Uterus (tissue), 2 donors: ENCODE results near the gene PLPPR5.

Experiments
- POLR2A ChIP-seq, 2 donors: fragments of 450-650 bp; IDR thresholded peaks; one replicate each; pipeline ENCODE4 v1.6.1; 2016; ENCODE audit warnings: antibody characterized with exemption in 2 of 2, mild to moderate bottlenecking in 1 of 2, moderate library complexity in 1 of 2
- TF ChIP-seq, protein P1 (sequence below), 4 experiments: fragments of 200-600 bp in 2 of 4; fragments of 450-650 bp in 2 of 4; sonication (generic) in 2 of 4; IDR thresholded peaks; one replicate each; pipeline ENCODE4 v1.5.1; 2016 to 2019; ENCODE audit warnings: antibody characterized with exemption in 4 of 4, mild to moderate bottlenecking in 2 of 4, moderate library complexity in 1 of 4

DNA sequence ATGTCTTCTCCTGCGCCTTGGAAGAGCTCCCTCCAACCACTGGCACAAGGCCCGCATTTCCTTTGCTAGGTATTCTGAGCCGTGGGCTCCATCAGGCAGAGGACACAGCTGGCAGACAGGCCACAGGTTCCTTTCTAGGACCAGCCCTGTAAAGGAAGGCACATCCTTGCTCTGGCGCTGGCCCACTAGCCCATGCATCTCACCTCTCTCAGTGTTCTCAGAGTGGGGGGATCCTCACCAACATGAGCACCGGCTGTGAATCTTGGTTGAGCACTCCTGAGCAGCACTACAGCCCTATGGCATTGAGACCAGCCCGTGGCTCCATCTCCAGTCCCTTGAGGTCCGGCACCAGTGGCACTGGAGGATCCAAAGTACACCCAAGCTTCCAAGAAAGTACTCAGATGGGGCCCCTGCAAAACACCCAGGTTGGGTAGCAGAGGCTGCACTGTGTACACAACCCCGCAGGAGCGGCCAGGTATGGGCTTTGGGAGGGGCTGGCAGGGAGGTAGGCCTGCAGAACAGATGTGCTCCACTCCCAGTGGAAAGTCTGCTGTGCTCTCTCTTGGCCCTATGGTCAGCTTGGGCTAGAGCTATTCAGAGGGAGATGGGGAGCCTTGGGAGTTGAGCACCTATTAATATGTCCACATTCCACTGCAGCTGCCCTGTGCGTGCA, 47.1 kb upstream of the PLPPR5 start:
- TF ChIP-seq, protein P1, sequence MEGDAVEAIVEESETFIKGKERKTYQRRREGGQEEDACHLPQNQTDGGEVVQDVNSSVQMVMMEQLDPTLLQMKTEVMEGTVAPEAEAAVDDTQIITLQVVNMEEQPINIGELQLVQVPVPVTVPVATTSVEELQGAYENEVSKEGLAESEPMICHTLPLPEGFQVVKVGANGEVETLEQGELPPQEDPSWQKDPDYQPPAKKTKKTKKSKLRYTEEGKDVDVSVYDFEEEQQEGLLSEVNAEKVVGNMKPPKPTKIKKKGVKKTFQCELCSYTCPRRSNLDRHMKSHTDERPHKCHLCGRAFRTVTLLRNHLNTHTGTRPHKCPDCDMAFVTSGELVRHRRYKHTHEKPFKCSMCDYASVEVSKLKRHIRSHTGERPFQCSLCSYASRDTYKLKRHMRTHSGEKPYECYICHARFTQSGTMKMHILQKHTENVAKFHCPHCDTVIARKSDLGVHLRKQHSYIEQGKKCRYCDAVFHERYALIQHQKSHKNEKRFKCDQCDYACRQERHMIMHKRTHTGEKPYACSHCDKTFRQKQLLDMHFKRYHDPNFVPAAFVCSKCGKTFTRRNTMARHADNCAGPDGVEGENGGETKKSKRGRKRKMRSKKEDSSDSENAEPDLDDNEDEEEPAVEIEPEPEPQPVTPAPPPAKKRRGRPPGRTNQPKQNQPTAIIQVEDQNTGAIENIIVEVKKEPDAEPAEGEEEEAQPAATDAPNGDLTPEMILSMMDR (IDR thresholded peaks at IDR 0.05), result no peak
- TF ChIP-seq POLR2A (IDR thresholded peaks at IDR 0.05), result no peak
